ENCODE data around the gene CACNA1S. TPM values are rescaled to one million over a fixed set of nuclear protein-coding genes. Genes with fewer than 3 reads are reported as not detected.
A peak's percentile ranks its signal among the peaks of the same experiment; 100 is the strongest.

CACNA1S gene
- total and polyA plus RNA-seq, 2 of the 13 experiments (the other 11 are each of a cell fraction or from before 2014, with no cell fraction given), result not detected

- TF ChIP-seq, protein P1, sequence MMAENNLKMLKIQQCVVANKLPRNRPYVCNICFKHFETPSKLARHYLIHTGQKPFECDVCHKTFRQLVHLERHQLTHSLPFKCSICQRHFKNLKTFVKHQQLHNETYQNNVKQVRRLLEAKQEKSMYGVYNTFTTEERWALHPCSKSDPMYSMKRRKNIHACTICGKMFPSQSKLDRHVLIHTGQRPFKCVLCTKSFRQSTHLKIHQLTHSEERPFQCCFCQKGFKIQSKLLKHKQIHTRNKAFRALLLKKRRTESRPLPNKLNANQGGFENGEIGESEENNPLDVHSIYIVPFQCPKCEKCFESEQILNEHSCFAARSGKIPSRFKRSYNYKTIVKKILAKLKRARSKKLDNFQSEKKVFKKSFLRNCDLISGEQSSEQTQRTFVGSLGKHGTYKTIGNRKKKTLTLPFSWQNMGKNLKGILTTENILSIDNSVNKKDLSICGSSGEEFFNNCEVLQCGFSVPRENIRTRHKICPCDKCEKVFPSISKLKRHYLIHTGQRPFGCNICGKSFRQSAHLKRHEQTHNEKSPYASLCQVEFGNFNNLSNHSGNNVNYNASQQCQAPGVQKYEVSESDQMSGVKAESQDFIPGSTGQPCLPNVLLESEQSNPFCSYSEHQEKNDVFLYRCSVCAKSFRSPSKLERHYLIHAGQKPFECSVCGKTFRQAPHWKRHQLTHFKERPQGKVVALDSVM (CRISPR knock-in tag; IDR thresholded peaks at IDR 0.05), result no peak
- TF ChIP-seq ZNF562 (CRISPR knock-in tag; IDR thresholded peaks at IDR 0.05; ENCODE audit: borderline replicate concordance), result no peak
- no peak for TF ChIP-seq ZBTB4 (CRISPR knock-in tag; IDR thresholded peaks at IDR 0.05; ENCODE audit: borderline replicate concordance)
- TF ChIP-seq ZNF772 (CRISPR knock-in tag; IDR thresholded peaks at IDR 0.05), result no peak
- no peak for TF ChIP-seq SIN3A (IDR thresholded peaks at IDR 0.05; ENCODE audit: borderline replicate concordance, low read depth, low read length)
- no peak for TF ChIP-seq ZBTB3 (CRISPR knock-in tag; IDR thresholded peaks at IDR 0.05; ENCODE audit: borderline replicate concordance, low read depth)
- TF ChIP-seq ATF5 (CRISPR knock-in tag; IDR thresholded peaks at IDR 0.05; ENCODE audit: low read depth), result no peak
- no peak for TF ChIP-seq POGK (CRISPR knock-in tag; conservative IDR thresholded peaks at IDR 0.05)
- no peak for TF ChIP-seq LBX2 (CRISPR knock-in tag; IDR thresholded peaks at IDR 0.05; ENCODE audit: borderline replicate concordance)
- no peak for TF ChIP-seq HNRNPUL1 (IDR thresholded peaks at IDR 0.05; ENCODE audit: low read depth, low read length)
- TF ChIP-seq ATF7-NPFF (CRISPR knock-in tag; IDR thresholded peaks at IDR 0.05; ENCODE audit: low read depth), result no peak
- no peak for TF ChIP-seq SRSF4 (IDR thresholded peaks at IDR 0.05; ENCODE audit: low read depth, low read length, poor library complexity, severe bottlenecking)
- no peak for TF ChIP-seq TAF15 (IDR thresholded peaks at IDR 0.05; ENCODE audit: low read depth, low read length, poor library complexity, severe bottlenecking)
- no peak for TF ChIP-seq ZFP82 (CRISPR knock-in tag; IDR thresholded peaks at IDR 0.05; ENCODE audit: borderline replicate concordance)
- TF ChIP-seq JUND (CRISPR knock-in tag; IDR thresholded peaks at IDR 0.05), result no peak
- TF ChIP-seq NBN (conservative IDR thresholded peaks at IDR 0.05), result no peak
- TF ChIP-seq ZNF234 (CRISPR knock-in tag; conservative IDR thresholded peaks at IDR 0.05), result no peak
- TF ChIP-seq SALL1 (CRISPR knock-in tag; IDR thresholded peaks at IDR 0.05), result peak; percentile 37
Measured at GRCh38 chr1:201154389-201155165, 42.4 kb upstream of the CACNA1S start, which contains the start of gene TMEM9 (continued).
